ENCODE measurements around the gene PSMD6.

GRCh38 chr3:63979093-63979885 is 44.0 kb downstream of the PSMD6 start:
- TF ChIP-seq POLR2A (IDR thresholded peaks at IDR 0.05) (no peak), CTCF (IDR thresholded peaks at IDR 0.05) (no peak)

Data from Peyer's patch (tissue), 4 donors.